H9 (cell line): ENCODE measurements around the gene WAC. TPM values are rescaled to one million over a fixed set of nuclear protein-coding genes. Genes with fewer than 3 reads are reported as not detected.

Source experiments
- DNase-seq: peaks from one replicate; pipeline ENCODE4 v3.0.0-alpha.2; 2017
- H2AFZ ChIP-seq: one replicate; pipeline ENCODE4 v1.6.1; 2013; ENCODE audit warnings: mild to moderate bottlenecking, low read length, control low read depth, moderate library complexity
- H2AK5ac ChIP-seq: 2 replicates; pipeline ENCODE4 v1.6.1; 2013; ENCODE audit warnings: low read length, control low read depth, mixed read lengths; ENCODE audit not compliant: insufficient read length
- H2BK120ac ChIP-seq: one replicate; pipeline ENCODE4 v1.6.1; 2013; ENCODE audit warnings: low read depth, mild to moderate bottlenecking, low read length, control low read depth, inconsistent platforms; ENCODE audit not compliant: poor library complexity, severe bottlenecking
- H2BK12ac ChIP-seq: 2 replicates; pipeline ENCODE4 v1.6.1; 2013; ENCODE audit warnings: low read length, control low read depth, mixed read lengths, low read depth; ENCODE audit not compliant: insufficient read length
- H2BK15ac ChIP-seq: 2 replicates; pipeline ENCODE4 v1.6.1; 2013; ENCODE audit warnings: low read depth, low read length, control low read depth
- H2BK20ac ChIP-seq: one replicate; pipeline ENCODE4 v1.6.1; 2013; ENCODE audit warnings: low read depth, mild to moderate bottlenecking, low read length, control low read depth, inconsistent platforms; ENCODE audit not compliant: poor library complexity, severe bottlenecking
- H2BK5ac ChIP-seq: 2 replicates; pipeline ENCODE4 v1.6.1; 2013; ENCODE audit warnings: low read length, control low read depth, mixed read lengths; ENCODE audit not compliant: insufficient read length
- H3K14ac ChIP-seq: 2 replicates; pipeline ENCODE4 v1.6.1; 2013; ENCODE audit warnings: low read length, control low read depth; ENCODE audit not compliant: insufficient read depth
- H3K18ac ChIP-seq: 2 replicates; pipeline ENCODE4 v1.6.1; 2013; ENCODE audit warnings: low read depth, mild to moderate bottlenecking, mixed read lengths, low read length, control low read depth; ENCODE audit not compliant: insufficient read length
- H3K23ac ChIP-seq: 2 replicates; pipeline ENCODE4 v1.6.1; 2013; ENCODE audit warnings: low read length, control low read depth, mixed read lengths, low read depth; ENCODE audit not compliant: insufficient read length
- H3K23me2 ChIP-seq: 2 replicates; pipeline ENCODE4 v1.6.1; 2013; ENCODE audit warnings: low read depth, mild to moderate bottlenecking, mixed read lengths, low read length, control low read depth; ENCODE audit not compliant: insufficient read length, poor library complexity, severe bottlenecking
- H3K27ac ChIP-seq: 2 replicates; pipeline ENCODE4 v1.5.1; 2013; ENCODE audit warnings: low read length, control low read depth, mixed read lengths, low read depth; ENCODE audit not compliant: insufficient read length
- H3K27me3 ChIP-seq: 2 replicates; pipeline ENCODE4 v1.6.1; 2013; ENCODE audit warnings: low read length, control low read depth, inconsistent platforms; ENCODE audit not compliant: insufficient read depth
- H3K4ac ChIP-seq: 2 replicates; pipeline ENCODE4 v1.6.1; 2013; ENCODE audit warnings: low read depth, mild to moderate bottlenecking, control low read depth, inconsistent platforms, low read length, moderate library complexity
- H3K4me1 ChIP-seq: 2 replicates; pipeline ENCODE4 v1.6.1; 2013; ENCODE audit warnings: low read length, control low read depth, inconsistent platforms; ENCODE audit not compliant: insufficient read depth
- H3K4me2 ChIP-seq: 2 replicates; pipeline ENCODE4 v1.6.1; 2013; ENCODE audit warnings: low read length, control low read depth, mixed read lengths; ENCODE audit not compliant: insufficient read length, insufficient read depth
- H3K56ac ChIP-seq: 2 replicates; pipeline ENCODE4 v1.6.1; 2013; ENCODE audit warnings: low read depth, mild to moderate bottlenecking, mixed read lengths, low read length, control low read depth; ENCODE audit not compliant: insufficient read length
- H3K79me1 ChIP-seq: 2 replicates; pipeline ENCODE4 v1.6.1; 2013; ENCODE audit warnings: low read depth, mild to moderate bottlenecking, moderate library complexity, low read length, control low read depth, inconsistent platforms; ENCODE audit not compliant: insufficient read depth, poor library complexity, severe bottlenecking
- H3K79me2 ChIP-seq: 2 replicates; pipeline ENCODE4 v1.6.1; 2013; ENCODE audit warnings: low read length, control low read depth, inconsistent platforms; ENCODE audit not compliant: insufficient read depth
- H3K9ac ChIP-seq: 2 replicates; pipeline ENCODE4 v1.6.1; 2013; ENCODE audit warnings: low read length, control low read depth, mixed read lengths; ENCODE audit not compliant: insufficient read length; ENCODE audit errors: extremely low read depth
- H3K9me3 ChIP-seq: one replicate; pipeline ENCODE4 v1.6.1; 2013; ENCODE audit warnings: low read depth, low read length, inconsistent platforms; ENCODE audit not compliant: control insufficient read depth
- H3T11ph ChIP-seq: one replicate; pipeline ENCODE4 v1.6.1; 2013; ENCODE audit warnings: mild to moderate bottlenecking, low read length, control low read depth, inconsistent platforms
- H4K20me1 ChIP-seq: one replicate; pipeline ENCODE4 v1.6.1; 2013; ENCODE audit not compliant: control insufficient read depth, insufficient read length, insufficient read depth
- H4K5ac ChIP-seq: 2 replicates; pipeline ENCODE4 v1.6.1; 2013; ENCODE audit warnings: low read depth, mild to moderate bottlenecking, mixed read lengths, low read length, control low read depth; ENCODE audit not compliant: insufficient read length
- H4K8ac ChIP-seq: replicated peaks from 2 replicates; pipeline ENCODE4 v1.6.1; 2013; ENCODE audit warnings: low read length, control low read depth, mixed read lengths, low read depth; ENCODE audit not compliant: insufficient read length
- H4K91ac ChIP-seq: 2 replicates; pipeline ENCODE4 v1.6.1; 2013; ENCODE audit warnings: low read depth, mild to moderate bottlenecking, moderate library complexity, mixed read lengths, low read length, control low read depth; ENCODE audit not compliant: insufficient read length
- H3K27ac Mint-ChIP-seq, 3 experiments: 2 replicates in 2 of 3; 3 replicates in 1 of 3; pipeline ENCODE4 v1.8.0; 2020 to 2021; ENCODE audit warnings: mixed read lengths in 3 of 3, mild to moderate bottlenecking in 1 of 3, moderate library complexity in 1 of 3
- H3K27me3 Mint-ChIP-seq: 2 replicates; pipeline ENCODE4 v1.8.0; 2021; ENCODE audit warnings: low read depth, mild to moderate bottlenecking, moderate library complexity, mixed read lengths
- H3K36me3 Mint-ChIP-seq, 3 experiments: 2 replicates in 2 of 3; 3 replicates in 1 of 3; pipeline ENCODE4 v1.8.0; 2020 to 2021; ENCODE audit warnings: low read depth in 3 of 3, mixed read lengths in 3 of 3; ENCODE audit not compliant: insufficient read depth in 1 of 3
- H3K4me1 Mint-ChIP-seq, 2 experiments: 2 replicates each; pipeline ENCODE4 v1.8.0; 2020; ENCODE audit warnings: mixed read lengths in 2 of 2
- H3K4me3 Mint-ChIP-seq, 2 experiments: 2 replicates in 1 of 2; 3 replicates in 1 of 2; pipeline ENCODE4 v1.8.0; 2020 to 2021; ENCODE audit warnings: mild to moderate bottlenecking in 2 of 2, mixed read lengths in 2 of 2, moderate library complexity in 1 of 2
- H3K9me3 Mint-ChIP-seq, 2 experiments: 2 replicates in 1 of 2; 3 replicates in 1 of 2; pipeline ENCODE4 v1.8.0; 2020; ENCODE audit warnings: mild to moderate bottlenecking in 2 of 2, mixed read lengths in 2 of 2, moderate library complexity in 1 of 2
- CTCF ChIP-seq: fragments of 200-600 bp; sonication (generic); conservative IDR thresholded peaks from 3 replicates; pipeline ENCODE4 v1.8.0; 2021; ENCODE audit warnings: antibody characterized with exemption, mild to moderate bottlenecking
- WGBS: extraction: QIAGEN DNeasy Blood & Tissue Kit; methylation state at CpG from one replicate; pipeline ENCODE4 v1.1.7; 2013; ENCODE audit warnings: missing lambda C conversion rate, low lambda C conversion rate, mixed read lengths; ENCODE audit not compliant: insufficient read length; ENCODE audit errors: extremely low coverage; 5-methylcytosine and 5-hydroxymethylcytosine counted together
- total RNA-seq: library from RNA; stranded (reverse); gene quantifications from 2 replicates; pipeline ENCODE4 v1.2.1, GENCODE V29; 2021

Gene WAC
- total RNA-seq, 1 experiment from 2014 or later, result 130 TPM

- Mint-ChIP-seq H3K36me3 (peaks cover 11 to 45% (median 38%) of the 10 kb centered on the region in 3 experiments; a peak in 6 of 7 replicates), H3K4me1 (peaks cover 20 to 36% of the 10 kb centered on the region in 2 experiments), H3K27ac (0 out of 7 replicates have a peak overlapping the region, but pooled peaks of 1 of the 3 experiments have one; percentile 63), H3K9me3 (no peaks in the 10 kb centered on the region), H3K27me3 (no peaks in the 10 kb centered on the region), H3K4me3 (no peak overlapping the region)
- Histone ChIP-seq H3K56ac (no peak overlapping the region), H4K8ac (no peak overlapping the region), H3K18ac (no peak overlapping the region), H3K14ac (no peak overlapping the region), H4K91ac (no peak overlapping the region), H4K20me1 (no peaks in the 10 kb centered on the region), H3K23me2 (no peaks in the 10 kb centered on the region), H3K23ac (no peak overlapping the region), H3K4me2 (no peak overlapping the region), H2BK12ac (no peak overlapping the region), H3K4me1 (no peaks in the 10 kb centered on the region; the same call in 1 of the 2 replicates), H3K9me3 (no peaks in the 10 kb centered on the region), H2AK5ac (no peak overlapping the region), H4K5ac (no peak overlapping the region), H2BK15ac (no peak overlapping the region), H2BK5ac (no peak overlapping the region), H2AFZ (no peak overlapping the region), H3K79me1 (peaks cover 2% of the 10 kb centered on the region), H3K27ac (no peak overlapping the region), H2BK20ac (no peak overlapping the region), H3K27me3 (no peaks in the 10 kb centered on the region), H3K4ac (no peak overlapping the region), H3K79me2 (peaks cover 46% of the 10 kb centered on the region), H2BK120ac (no peak overlapping the region), H3K9ac (no peak overlapping the region), H3T11ph (no peak overlapping the region)
- TF ChIP-seq CTCF, result no peak
- 100% methylated on average over 1 of the region's 1 CpG for WGBS
- DNase-seq, result no peak
Observed at GRCh38 chr10:28570598-28570997, 37.7 kb downstream of the WAC start.
